Epithelial cell of proximal tubule (primary cell): Measurements from ENCODE around the gene COL5A1. TPM values are rescaled to one million over a fixed set of nuclear protein-coding genes. Genes with fewer than 3 reads are reported as not detected.

ENCODE experiments used
- DNase-seq: peaks from one replicate; pipeline ENCODE4 v3.0.0-alpha.2; 2011; ENCODE audit warnings: low read depth
- H3K4me3 ChIP-seq: 2 replicates; pipeline ENCODE4 v1.5.1; 2011; ENCODE audit warnings: low read depth, mild to moderate bottlenecking, low read length
- CTCF ChIP-seq: conservative IDR thresholded peaks from 2 replicates; pipeline ENCODE4 v1.5.1; 2012; ENCODE audit warnings: low read depth, mild to moderate bottlenecking, low read length
- total RNA-seq: library from RNA; depleted of rRNA; stranded (reverse); fragments of >200 nt; gene quantifications from 2 replicates; pipeline ENCODE4 v1.2.3, GENCODE V29; 2015

The COL5A1 gene
- total RNA-seq, 1 donor from 2014 or later: 16.0 TPM

GRCh38 chr9:134726722-134727034 lies 85.1 kb downstream of the COL5A1 start:
- DNase-seq: no peak
- TF ChIP-seq CTCF: no peak
- no peak overlapping the region for H3K4me3 ChIP-seq

GRCh38 chr9:134728021-134728795 lies 86.6 kb downstream of the COL5A1 start:
- H3K4me3 ChIP-seq: no peak overlapping the region
- TF ChIP-seq CTCF: no peak
- DNase-seq: no peak

GRCh38 chr9:134728801-134729495 lies 87.3 kb downstream of the COL5A1 start:
- H3K4me3 ChIP-seq: no peak overlapping the region
- DNase-seq: no peak
- no peak for TF ChIP-seq CTCF

GRCh38 chr9:134730011-134730760 lies 88.6 kb downstream of the COL5A1 start:
- DNase-seq: no peak
- no peak for TF ChIP-seq CTCF
- no peak overlapping the region for H3K4me3 ChIP-seq

- H3K4me3 ChIP-seq: no peak overlapping the region
- no peak for TF ChIP-seq CTCF
- DNase-seq: no peak
Measured at GRCh38 chr9:134730761-134731496, 89.3 kb downstream of the COL5A1 start.

- TF ChIP-seq CTCF: no peak
- no peak for DNase-seq
- no peak overlapping the region for H3K4me3 ChIP-seq
Measured at GRCh38 chr9:134731497-134732391, 90.1 kb downstream of the COL5A1 start.
